Epithelial cell of prostate (primary cell): ENCODE measurements around the gene CBY1.

Experiments
- DNase-seq: peaks from one replicate; pipeline ENCODE4 v3.0.0-alpha.2; 2011; ENCODE audit warnings: low read depth, low spot score
- H3K27ac ChIP-seq: fragments of 450-650 bp; 2 replicates; pipeline ENCODE4 v1.5.1; 2017; ENCODE audit warnings: mild to moderate bottlenecking

The CBY1 gene

DNA sequence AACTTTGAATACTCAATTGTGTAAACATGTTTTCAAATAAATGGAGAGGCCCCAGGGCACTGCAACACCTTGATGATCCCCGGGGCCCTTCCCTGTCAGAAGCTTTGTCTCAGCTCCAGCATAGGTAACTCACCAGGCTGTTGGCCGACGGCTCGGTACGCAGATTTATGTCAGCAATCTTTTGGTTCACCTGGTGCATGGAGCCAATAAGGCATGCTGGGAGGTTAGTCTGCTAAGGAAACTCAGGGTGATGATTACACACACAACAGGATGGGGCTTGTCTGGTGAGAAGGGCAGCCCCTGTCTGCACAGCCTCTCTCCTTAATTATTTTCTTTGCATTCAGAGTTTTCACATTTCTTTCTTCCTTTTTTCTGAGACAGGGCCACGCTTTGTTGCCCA, 11.0 kb upstream of the CBY1 start:
- DNase-seq = peak; percentile 64
- H3K27ac ChIP-seq = peak overlapping the region; percentile 32

DNA sequence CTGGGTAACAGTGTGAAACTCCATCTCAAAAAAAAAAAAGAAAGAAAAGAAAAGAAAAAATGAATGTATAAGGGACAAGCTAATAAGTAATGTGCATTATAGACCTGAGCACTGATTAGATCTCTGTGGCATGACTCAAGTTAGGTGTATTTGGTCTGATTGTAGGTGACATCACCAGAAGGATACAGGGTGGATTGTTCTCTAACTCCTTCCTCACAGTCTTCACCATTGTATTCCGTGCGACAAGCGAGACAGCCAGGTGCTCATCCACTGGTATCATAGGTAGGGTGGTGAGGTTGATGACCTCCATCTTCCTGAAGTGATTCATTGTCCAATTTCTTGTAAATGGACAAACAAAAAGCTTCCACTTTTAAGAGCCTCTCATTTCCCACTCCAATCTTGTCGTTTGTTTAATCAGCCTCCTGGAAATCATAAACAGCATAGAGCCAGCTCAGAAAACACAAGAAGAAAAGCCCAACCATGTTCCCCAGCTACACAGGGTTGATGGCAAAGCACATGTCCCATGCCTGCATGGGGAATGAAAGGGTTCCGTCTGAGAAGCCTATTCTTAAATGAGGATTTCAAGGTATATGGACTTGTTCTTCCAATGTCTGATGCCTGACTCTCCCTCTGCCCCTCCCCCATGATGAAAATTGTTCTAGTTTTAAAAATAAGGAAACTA, 6.5 kb upstream of the CBY1 start:
- DNase-seq = peak; percentile 70
- H3K27ac ChIP-seq = peak overlapping the region; percentile 64

DNA sequence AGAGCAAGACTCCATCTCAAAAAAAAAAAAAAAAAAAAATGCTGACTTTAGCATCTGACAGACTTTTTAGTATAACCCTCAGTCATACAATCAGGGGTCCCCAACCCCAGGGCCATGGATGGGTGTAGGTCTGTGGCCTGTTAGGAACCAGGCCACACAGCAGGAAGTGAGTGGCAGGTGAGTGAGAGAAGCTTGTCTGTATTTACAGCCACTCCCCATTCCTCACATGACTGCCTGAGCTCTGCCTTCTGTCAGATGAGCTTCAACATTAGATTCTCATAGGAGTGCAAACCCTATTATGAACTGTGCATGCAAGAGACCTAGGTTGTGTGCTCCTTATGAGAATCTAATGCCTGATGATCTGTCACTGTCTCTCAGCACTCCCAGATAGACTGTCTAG, 3.6 kb upstream of the CBY1 start:
- peak overlapping the region; percentile 40 for H3K27ac ChIP-seq
- DNase-seq = no peak

DNA sequence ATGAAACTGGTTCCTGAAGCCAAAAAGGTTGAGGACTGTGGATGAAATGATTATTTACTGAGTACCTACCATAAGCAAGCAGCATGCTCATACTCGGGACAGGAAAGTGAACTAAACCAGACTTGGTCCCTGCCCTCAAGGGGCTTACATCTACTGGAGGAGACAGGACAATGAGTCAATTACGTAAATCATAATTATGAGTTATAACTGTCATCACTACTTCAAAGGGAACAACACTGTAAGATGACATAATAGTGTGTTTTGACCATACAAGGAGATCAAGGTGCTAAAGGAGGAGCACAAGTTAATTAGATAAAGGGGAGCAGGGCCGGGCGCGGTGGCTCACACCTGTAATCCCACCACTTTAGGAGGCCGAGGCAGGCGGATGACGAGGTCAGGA, 2.7 kb upstream of the CBY1 start:
- H3K27ac ChIP-seq = peak overlapping the region; percentile 40
- no peak for DNase-seq

DNA sequence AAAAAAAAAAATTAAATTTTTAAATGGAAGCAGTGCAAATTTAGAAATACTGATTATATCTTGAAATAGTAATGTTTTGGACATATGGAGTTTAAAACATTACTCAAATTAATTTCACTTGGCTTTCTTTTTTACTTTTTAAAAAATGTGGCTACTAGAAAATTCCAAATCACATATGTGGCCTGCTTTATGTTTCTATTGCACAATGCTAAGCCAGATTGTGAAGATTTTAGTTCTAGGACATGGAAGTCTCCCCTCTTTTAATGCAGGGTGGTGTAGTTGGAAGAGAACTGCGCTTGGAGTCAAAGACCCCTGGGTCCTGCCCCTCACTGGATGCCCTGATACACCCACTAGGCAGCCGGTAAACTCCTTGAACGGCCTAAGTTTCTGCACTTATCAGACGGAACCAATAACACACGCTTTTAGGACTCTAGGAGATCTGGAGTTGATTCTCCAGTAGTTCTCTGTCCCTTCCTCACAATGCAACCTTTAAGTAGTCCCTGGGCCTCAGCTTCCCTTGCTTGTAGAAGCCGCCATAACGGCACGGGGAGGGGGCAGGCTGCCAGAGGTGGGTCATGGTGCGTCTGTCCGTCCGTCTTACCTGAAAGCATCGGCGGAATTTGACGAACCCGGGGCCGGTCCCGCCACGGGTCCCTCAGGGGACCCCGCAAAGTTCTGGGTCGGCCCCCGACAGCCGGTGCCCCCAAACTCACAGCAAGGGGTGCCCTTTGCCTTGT, 751 bp upstream of the CBY1 start:
- no peak for DNase-seq
- peak overlapping the region; percentile 73 for H3K27ac ChIP-seq

DNA sequence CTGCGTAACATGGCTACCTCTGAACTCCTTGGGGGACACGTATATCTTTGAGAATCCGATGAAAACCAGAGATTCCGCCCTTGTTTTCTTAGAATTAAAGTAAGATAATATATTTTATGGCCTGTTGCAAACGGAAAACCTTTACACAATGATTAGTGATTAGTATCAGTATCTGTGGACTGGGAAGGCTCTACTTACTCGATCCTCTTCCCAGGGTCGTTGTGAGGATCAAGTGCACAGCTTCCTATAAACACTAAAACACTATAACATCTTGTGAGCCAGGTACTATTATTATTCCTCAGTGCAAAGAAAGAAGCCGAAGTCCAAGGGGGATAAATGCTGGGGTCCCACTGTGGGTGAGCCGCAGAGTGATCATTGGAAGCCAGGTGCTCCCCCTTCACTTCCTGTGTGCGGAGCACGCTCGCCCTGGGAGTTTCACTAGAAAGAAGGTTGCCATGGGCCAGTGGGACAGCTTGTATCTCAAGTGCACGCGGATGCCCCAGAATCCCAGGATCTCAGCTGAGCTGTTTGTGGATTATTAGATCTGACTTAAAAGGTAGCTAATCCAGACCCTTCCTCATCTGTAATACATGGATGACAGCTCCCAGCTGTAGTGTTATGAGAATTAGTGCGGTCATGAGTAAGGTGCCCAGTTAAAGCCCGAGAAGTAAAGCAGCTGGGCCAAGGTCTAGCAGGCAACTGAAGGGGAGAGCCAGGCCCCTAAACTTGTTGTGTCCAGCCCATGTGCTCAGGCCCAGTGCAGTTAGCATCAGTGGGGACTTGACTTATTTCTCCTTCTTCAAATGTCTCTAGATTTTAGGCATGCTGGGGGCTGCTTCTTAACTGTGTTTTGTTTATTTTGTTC, 839 bp downstream of the CBY1 start:
- peak overlapping the region; percentile 73 for H3K27ac ChIP-seq
- no peak for DNase-seq

DNA sequence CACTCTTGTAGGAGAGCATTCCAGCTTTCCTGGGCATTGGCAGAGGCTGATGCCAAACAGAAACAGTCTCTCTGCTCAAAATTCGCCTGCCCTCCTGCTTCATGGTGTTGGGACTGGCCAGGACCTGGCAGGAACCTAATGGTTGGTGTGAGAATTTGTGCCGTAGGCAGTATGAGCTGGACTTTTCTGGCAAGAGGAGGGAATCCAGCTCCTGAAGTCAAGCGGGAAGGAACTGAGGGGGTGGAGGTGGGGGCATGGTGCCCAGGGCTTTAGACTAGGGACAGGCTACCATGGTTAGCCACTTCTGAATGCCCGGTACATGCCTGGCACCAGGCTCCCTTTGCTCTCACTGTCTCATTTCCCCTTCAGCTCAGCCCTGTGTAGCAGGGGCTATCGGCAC, 18.4 kb downstream of the CBY1 start:
- no peak for DNase-seq
- no peak overlapping the region for H3K27ac ChIP-seq

DNA sequence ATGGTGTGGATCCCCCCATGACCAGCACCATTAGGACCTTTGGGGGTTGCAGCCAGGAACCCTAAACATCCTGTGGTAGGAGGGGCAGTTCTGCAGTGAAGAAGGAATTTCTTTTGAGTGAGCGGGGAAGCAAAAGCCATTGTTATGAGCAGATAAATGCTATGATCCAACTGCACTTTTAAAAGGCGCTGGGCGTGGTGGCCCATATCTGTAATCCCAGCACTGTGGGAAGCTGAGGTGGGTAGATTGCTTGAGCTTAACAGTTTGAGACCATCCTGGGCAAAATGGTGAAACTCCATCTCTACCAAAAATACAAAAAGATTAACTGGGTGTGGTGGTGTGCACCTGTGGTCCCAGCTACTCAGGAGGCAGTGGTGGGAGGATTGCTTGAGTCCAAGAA, 19.4 kb downstream of the CBY1 start:
- H3K27ac ChIP-seq = no peak overlapping the region
- no peak for DNase-seq

DNA sequence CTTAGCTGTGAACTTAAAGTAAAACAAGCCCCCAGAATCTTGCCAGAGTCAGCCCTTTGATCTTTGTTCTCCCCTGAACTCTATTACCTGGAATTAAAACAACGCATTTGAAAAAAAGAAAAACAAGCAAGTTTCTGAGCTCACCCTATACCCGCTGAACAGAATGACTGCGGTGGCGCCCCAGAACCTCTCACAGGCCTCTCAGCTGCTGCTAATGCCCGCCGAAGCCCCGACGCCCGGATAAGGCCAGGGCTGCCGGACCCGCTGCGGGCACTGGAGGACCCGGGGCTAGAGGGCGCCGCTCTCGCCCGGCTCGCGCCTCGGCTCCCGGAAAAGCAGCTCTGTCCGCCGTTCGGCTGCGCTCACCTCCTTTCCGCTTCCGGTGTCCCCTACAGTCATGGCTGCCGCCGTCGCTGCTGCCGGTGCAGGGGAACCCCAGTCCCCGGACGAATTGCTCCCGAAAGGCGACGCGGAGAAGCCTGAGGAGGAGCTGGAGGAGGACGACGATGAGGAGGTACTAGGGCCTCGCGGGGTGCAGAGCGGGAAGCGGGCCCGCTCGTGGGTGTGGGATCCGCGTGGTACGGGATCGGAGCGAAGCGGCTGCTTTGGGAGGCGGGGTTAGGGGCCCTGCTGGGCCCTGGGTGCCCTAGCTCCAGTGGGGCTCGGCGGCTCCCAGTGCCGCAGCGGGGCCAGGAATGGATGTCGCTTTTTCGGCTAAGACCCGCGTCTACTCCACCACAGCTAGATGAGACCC, 25.3 kb downstream of the CBY1 start, which contains the start of gene TOMM22:
TSS of gene TOMM22 (plus strand) at position 376 of the 754 bp plus-strand sequence. CDS start at position 398, 22 bp downstream.
- DNase-seq = no peak
- H3K27ac ChIP-seq = peak within 1 kb of the TSS; percentile 45

DNA sequence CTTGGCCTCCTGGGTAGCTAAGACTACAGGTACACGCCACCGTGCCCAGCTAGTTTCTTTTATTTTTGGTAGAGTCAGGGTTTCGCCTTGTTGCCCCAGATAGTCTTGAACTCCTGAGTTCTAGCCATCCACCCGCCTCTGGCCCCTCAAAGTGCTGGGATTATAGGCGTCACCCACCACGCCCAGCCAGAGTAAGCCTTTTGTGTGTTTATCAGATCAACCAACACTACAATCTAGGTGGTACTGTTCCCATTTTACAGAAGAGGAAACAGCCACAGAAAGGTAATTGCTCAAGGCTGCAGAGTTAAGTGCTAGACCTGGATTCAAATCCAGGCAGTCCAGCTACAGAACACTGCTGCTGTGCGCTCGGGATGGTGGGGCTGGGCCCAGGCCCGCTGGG, 28.5 kb downstream of the CBY1 start:
- no peak for DNase-seq
- H3K27ac ChIP-seq = no peak overlapping the region

DNA sequence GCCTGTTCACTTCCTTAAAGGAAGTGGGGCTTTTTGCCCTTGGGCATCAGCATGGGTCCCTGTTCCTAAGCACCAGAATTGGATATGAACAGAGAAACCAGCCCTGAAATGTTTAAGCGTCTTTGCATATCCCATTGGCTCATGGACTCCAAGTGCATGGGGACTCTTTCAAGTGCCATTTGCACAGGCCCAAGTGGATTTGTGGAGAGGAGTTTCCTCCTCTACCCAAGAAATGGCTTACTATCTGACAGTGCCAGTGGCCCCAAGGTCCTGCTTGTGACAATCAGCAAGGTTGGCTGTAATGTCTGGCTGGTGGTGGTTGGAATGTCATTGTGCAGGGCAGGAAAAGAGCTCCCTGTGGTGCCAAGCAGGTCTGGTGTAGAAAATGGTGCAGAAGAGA, 29.3 kb downstream of the CBY1 start:
- DNase-seq = no peak
- no peak overlapping the region for H3K27ac ChIP-seq

DNA sequence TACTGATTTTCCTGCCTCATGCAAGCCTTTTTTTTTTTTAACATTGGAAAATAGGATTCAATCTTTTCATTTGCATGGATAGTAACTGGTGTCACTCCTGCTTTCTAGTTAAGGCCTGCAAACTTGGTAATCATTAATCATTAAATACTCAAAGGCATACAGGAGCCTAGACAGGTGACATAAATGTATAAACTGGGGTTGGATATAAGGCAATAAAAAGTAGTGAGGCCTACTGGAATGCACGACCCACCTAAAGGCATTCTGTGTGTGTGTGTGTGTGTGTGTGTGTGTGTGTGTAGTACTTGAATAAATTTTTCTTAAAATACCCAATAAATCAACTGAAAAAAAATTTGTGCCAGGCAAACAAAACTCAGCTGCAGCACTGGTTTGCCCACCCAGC, 33.2 kb downstream of the CBY1 start:
- no peak for DNase-seq
- no peak overlapping the region for H3K27ac ChIP-seq

DNA sequence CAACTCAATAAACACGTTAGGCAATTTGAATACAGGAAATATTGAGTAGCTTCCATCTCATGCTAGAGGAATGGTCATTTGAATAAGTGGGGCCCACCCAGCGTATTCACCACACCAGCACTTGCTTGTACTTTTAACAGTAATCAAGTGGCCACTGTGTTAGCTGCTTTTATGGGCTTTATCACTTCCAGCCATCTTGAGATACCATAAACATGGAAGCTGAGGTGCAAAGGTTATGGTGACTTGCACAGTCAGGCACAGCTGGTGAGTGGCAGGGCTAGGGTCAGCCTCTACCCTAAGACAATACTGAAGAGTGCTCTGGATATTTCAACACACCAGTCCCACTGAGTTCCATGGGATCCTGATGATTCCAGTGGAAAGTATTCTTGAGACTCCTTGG, 37.6 kb downstream of the CBY1 start:
- DNase-seq = no peak
- peak overlapping the region; percentile 91 for H3K27ac ChIP-seq

DNA sequence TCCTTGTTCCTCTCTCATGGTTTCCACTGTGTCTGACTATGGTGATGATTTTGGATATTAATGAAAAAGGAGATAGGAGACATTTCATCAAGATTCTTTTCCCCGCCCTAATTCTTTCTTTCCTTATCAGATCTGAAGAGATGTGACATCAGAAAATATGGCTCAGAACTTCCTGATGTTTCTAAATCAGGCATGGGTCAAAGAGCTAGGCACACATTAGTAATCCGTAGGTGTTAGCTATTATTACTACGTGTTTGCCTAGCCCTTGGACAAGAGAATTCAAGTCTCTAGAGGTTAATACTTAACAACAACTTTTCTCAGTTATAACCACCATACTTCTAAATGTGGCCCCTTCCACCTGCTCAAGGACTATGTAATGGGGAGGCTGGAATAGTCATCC, 38.5 kb downstream of the CBY1 start:
- DNase-seq = no peak
- H3K27ac ChIP-seq = peak overlapping the region; percentile 91

DNA sequence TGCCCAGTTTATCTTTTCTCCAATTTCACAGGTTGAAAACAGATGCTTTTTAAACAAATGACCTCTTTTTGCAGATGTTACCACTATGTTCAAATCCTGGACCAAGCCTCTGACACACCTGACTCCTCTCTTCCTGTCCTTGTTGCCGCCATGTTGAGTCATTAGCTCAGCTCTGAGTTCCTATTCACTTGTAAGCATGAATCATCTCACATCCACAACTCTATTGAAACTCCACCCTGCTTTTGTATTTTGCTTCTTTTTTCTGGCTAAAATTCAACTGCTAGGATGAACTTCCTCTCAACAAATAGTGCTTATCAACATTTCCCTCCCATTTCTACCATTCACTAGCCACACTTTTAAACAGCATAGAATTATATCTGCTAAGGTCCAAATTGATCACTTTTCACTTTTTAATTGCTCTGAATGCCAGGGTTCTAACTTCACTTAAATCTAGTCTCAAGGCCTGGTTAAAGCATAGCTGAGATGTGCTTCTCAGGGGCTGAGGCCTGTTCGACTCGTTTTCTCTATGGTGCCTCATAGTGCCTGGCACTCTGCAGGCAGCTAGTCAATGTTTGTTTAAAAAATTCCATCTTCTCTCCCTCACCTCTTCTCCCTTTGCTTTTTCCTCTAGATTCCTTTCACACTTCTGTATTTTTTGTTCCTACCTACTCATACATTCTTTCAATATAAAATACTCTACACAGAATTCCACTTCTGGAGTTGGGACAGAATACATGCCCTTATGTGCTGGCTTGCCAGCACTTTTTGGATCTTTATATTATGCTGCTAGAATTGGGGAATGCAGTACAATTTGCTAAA, 40.4 kb downstream of the CBY1 start:
- H3K27ac ChIP-seq = peak overlapping the region; percentile 91
- peak; percentile 78 for DNase-seq

DNA sequence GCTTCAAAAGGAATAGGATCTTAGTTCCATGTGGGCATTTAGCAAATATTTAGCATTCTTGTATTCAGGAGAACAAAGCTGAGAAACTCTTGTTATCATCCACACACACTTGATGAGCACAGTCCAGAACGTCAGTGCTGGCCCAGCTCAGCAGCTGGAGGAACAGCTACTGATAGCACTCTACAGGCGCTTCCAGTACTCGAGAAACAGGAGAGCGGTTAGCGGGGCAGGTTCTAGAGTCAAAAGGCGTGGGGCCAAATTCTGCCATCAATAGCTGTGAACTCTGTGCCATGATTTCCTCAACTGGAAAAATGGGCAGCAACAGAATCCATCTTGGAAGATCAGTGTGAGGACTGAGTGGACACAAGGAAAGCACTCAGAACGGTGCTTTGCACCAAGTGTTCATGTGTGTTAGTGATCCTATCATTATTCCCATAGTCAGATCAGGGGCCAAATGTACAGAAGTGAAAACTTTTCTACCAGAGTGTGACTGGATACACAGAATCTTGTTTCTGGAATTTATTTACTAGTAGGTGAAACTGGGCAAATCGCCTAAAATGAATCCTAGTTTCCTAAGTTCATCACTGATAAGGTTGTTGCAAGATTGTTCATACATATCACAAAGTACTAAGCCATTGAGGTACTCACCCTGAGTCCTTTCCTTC, 41.1 kb downstream of the CBY1 start:
- no peak for DNase-seq
- peak overlapping the region; percentile 91 for H3K27ac ChIP-seq

DNA sequence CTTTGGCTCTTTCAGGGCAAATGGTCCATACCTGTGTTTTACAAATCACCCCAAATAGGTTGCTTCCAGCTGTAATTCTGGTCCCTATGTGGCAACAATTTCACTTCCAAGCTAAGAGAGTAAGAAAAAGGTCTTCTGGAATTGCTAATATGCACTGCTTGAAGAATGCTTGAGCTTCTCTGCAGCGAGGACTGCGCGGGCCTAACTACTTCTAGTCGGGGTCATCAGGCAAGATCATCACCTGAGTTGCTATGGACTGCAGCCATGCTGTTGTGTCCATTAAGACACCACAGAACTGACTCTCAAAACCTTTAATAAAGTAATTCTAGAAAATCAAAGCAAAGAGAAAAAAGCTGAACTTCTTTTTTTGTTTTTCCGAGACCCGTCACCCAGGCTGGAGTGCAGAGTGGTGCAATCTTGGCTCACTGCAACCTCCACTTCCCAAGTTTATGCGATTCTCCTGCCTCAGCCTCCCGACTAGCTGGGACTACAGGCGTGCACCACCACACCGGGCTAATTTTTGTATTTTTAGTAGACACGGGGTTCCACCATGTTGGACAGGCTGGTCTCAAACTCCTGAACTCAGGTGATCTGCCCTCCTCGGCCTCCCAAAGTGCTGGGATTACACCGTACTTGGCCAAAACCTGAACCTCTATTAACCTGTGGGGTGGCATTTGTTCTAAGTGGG, 42.1 kb downstream of the CBY1 start:
- H3K27ac ChIP-seq = peak overlapping the region; percentile 91
- DNase-seq = no peak

DNA sequence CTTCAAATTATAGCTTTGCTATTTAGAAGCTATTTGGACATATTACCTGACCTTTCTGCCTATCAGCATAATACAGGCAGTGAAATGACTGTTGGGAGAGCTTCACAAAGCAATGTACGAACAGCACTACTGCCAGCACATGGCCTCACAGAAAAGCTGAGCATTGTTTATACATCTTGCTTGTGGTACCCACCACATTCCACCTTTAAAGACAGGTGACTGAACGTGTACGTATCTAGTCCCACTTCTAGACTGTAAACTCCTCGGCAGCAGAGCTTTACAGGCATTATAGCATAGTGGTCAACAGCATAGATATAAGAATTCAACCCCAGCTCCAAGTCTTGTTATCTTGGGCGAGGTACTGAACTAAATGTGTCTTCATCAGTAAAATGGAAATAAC, 42.7 kb downstream of the CBY1 start:
- peak overlapping the region; percentile 91 for H3K27ac ChIP-seq
- no peak for DNase-seq
